ENCODE data around the gene PHAF1. TPM values are rescaled to one million over a fixed set of nuclear protein-coding genes. Genes with fewer than 3 reads are reported as not detected.

PHAF1 gene
- total RNA-seq, 1 experiment from 2014 or later = 30.7 TPM

GRCh38 chr16:67084345-67085028, 25.3 kb upstream of the PHAF1 start:
- Histone ChIP-seq H3K4me1 (ENCODE audit: low read length) (peaks cover 44% of the 10 kb centered on the region), H2AFZ (ENCODE audit: low read length) (no peak overlapping the region), H3K9ac (ENCODE audit: low read length) (no peak overlapping the region), H3K27me3 (ENCODE audit: low read length) (no peaks in the 10 kb centered on the region), H3K27ac (ENCODE audit: low read length) (peak overlapping the region; percentile 83), H3K9me3 (ENCODE audit: low read length) (no peaks in the 10 kb centered on the region), H3K4me2 (ENCODE audit: low read depth, low read length, poor library complexity, severe bottlenecking) (peak overlapping the region; percentile 24), H3K9me2 (replicated peaks; ENCODE audit: insufficient read depth, low read length) (no peaks in the 10 kb centered on the region), H3K36me3 (ENCODE audit: insufficient read depth, low read length) (peaks cover 14% of the 10 kb centered on the region; the same call in 1 of the 2 replicates), H3K79me2 (ENCODE audit: low read length) (peaks cover 71% of the 10 kb centered on the region), H3K4me3 (ENCODE audit: low read length) (no peak overlapping the region), H4K20me1 (ENCODE audit: insufficient read depth, low read depth, low read length) (no peaks in the 10 kb centered on the region)
- DNase-seq = peak; percentile 56

- no peaks in the 10 kb centered on the region for H3K9me3 ChIP-seq (ENCODE audit: low read length)
- no peaks in the 10 kb centered on the region for H3K9me2 ChIP-seq (replicated peaks; ENCODE audit: insufficient read depth, low read length)
- H2AFZ ChIP-seq (ENCODE audit: low read length) = no peak overlapping the region
- 0 out of 2 replicates have a peak overlapping the region, but pooled peaks have one; percentile 24 for H3K27ac ChIP-seq (ENCODE audit: low read length)
- peaks cover 77% of the 10 kb centered on the region for H3K79me2 ChIP-seq (ENCODE audit: low read length)
- H3K9ac ChIP-seq (ENCODE audit: low read length) = no peak overlapping the region
- H4K20me1 ChIP-seq (ENCODE audit: insufficient read depth, low read depth, low read length) = no peaks in the 10 kb centered on the region
- no peak overlapping the region for H3K4me3 ChIP-seq (ENCODE audit: low read length)
- DNase-seq = no peak
- peaks cover 48% of the 10 kb centered on the region for H3K4me1 ChIP-seq (ENCODE audit: low read length)
- peaks cover 18% of the 10 kb centered on the region; the same call in 1 of the 2 replicates for H3K36me3 ChIP-seq (ENCODE audit: insufficient read depth, low read length)
- no peaks in the 10 kb centered on the region for H3K27me3 ChIP-seq (ENCODE audit: low read length)
- no peak overlapping the region for H3K4me2 ChIP-seq (ENCODE audit: low read depth, low read length, poor library complexity, severe bottlenecking)
These were observed 22.9 kb upstream of the PHAF1 start for GRCh38 chr16:67086822-67087221.

- Histone ChIP-seq H4K20me1 (ENCODE audit: insufficient read depth, low read depth, low read length) (no peaks in the 10 kb centered on the region), H3K27me3 (ENCODE audit: low read length) (no peaks in the 10 kb centered on the region), H3K4me3 (ENCODE audit: low read length) (no peak overlapping the region), H2AFZ (ENCODE audit: low read length) (no peak overlapping the region), H3K27ac (ENCODE audit: low read length) (no peak overlapping the region), H3K79me2 (ENCODE audit: low read length) (peaks cover 82% of the 10 kb centered on the region), H3K4me1 (ENCODE audit: low read length) (peaks cover 45% of the 10 kb centered on the region), H3K9me3 (ENCODE audit: low read length) (no peaks in the 10 kb centered on the region), H3K36me3 (ENCODE audit: insufficient read depth, low read length) (peaks cover 18% of the 10 kb centered on the region; the same call in 1 of the 2 replicates), H3K4me2 (ENCODE audit: low read depth, low read length, poor library complexity, severe bottlenecking) (no peak overlapping the region), H3K9me2 (replicated peaks; ENCODE audit: insufficient read depth, low read length) (no peaks in the 10 kb centered on the region), H3K9ac (ENCODE audit: low read length) (no peak overlapping the region)
- no peak for DNase-seq
These were observed 22.4 kb upstream of the PHAF1 start for GRCh38 chr16:67087291-67087690.

GRCh38 chr16:67087803-67088202, 21.9 kb upstream of the PHAF1 start:
- Histone ChIP-seq H3K9me3 (ENCODE audit: low read length) (no peaks in the 10 kb centered on the region), H3K9me2 (replicated peaks; ENCODE audit: insufficient read depth, low read length) (no peaks in the 10 kb centered on the region), H3K4me1 (ENCODE audit: low read length) (peaks cover 40% of the 10 kb centered on the region), H4K20me1 (ENCODE audit: insufficient read depth, low read depth, low read length) (no peaks in the 10 kb centered on the region), H3K27me3 (ENCODE audit: low read length) (no peaks in the 10 kb centered on the region), H3K79me2 (ENCODE audit: low read length) (peaks cover 82% of the 10 kb centered on the region), H3K36me3 (ENCODE audit: insufficient read depth, low read length) (peaks cover 18% of the 10 kb centered on the region; the same call in 1 of the 2 replicates), H2AFZ (ENCODE audit: low read length) (no peak overlapping the region), H3K27ac (ENCODE audit: low read length) (no peak overlapping the region), H3K9ac (ENCODE audit: low read length) (no peak overlapping the region), H3K4me2 (ENCODE audit: low read depth, low read length, poor library complexity, severe bottlenecking) (no peak overlapping the region), H3K4me3 (ENCODE audit: low read length) (no peak overlapping the region)
- no peak for DNase-seq

GRCh38 chr16:67088551-67088950, 21.2 kb upstream of the PHAF1 start:
- Histone ChIP-seq H3K9ac (ENCODE audit: low read length) (no peak overlapping the region), H3K27ac (ENCODE audit: low read length) (peak overlapping the region; percentile 38), H4K20me1 (ENCODE audit: insufficient read depth, low read depth, low read length) (no peaks in the 10 kb centered on the region), H3K4me1 (ENCODE audit: low read length) (peaks cover 33% of the 10 kb centered on the region), H3K4me3 (ENCODE audit: low read length) (no peak overlapping the region), H3K9me3 (ENCODE audit: low read length) (no peaks in the 10 kb centered on the region), H3K4me2 (ENCODE audit: low read depth, low read length, poor library complexity, severe bottlenecking) (no peak overlapping the region), H3K36me3 (ENCODE audit: insufficient read depth, low read length) (peaks cover 18% of the 10 kb centered on the region; the same call in 1 of the 2 replicates), H3K79me2 (ENCODE audit: low read length) (peaks cover 83% of the 10 kb centered on the region), H3K9me2 (replicated peaks; ENCODE audit: insufficient read depth, low read length) (no peaks in the 10 kb centered on the region), H3K27me3 (ENCODE audit: low read length) (no peaks in the 10 kb centered on the region), H2AFZ (ENCODE audit: low read length) (no peak overlapping the region)
- DNase-seq = no peak

- H3K4me2 ChIP-seq (ENCODE audit: low read depth, low read length, poor library complexity, severe bottlenecking) = no peak overlapping the region
- no peak overlapping the region for H2AFZ ChIP-seq (ENCODE audit: low read length)
- H3K4me1 ChIP-seq (ENCODE audit: low read length) = peaks cover 28% of the 10 kb centered on the region
- no peaks in the 10 kb centered on the region for H3K9me3 ChIP-seq (ENCODE audit: low read length)
- no peaks in the 10 kb centered on the region for H4K20me1 ChIP-seq (ENCODE audit: insufficient read depth, low read depth, low read length)
- H3K27me3 ChIP-seq (ENCODE audit: low read length) = no peaks in the 10 kb centered on the region
- no peaks in the 10 kb centered on the region for H3K9me2 ChIP-seq (replicated peaks; ENCODE audit: insufficient read depth, low read length)
- DNase-seq = no peak
- H3K36me3 ChIP-seq (ENCODE audit: insufficient read depth, low read length) = peaks cover 22% of the 10 kb centered on the region; the same call in 1 of the 2 replicates
- H3K27ac ChIP-seq (ENCODE audit: low read length) = peak overlapping the region; percentile 38
- H3K9ac ChIP-seq (ENCODE audit: low read length) = no peak overlapping the region
- H3K4me3 ChIP-seq (ENCODE audit: low read length) = no peak overlapping the region
- peaks cover 85% of the 10 kb centered on the region for H3K79me2 ChIP-seq (ENCODE audit: low read length)
These were observed 20.6 kb upstream of the PHAF1 start for GRCh38 chr16:67089101-67089500.

GRCh38 chr16:67091906-67092566, 17.7 kb upstream of the PHAF1 start:
- no peaks in the 10 kb centered on the region for H4K20me1 ChIP-seq (ENCODE audit: insufficient read depth, low read depth, low read length)
- H3K9me2 ChIP-seq (replicated peaks; ENCODE audit: insufficient read depth, low read length) = no peaks in the 10 kb centered on the region
- no peak overlapping the region for H3K9ac ChIP-seq (ENCODE audit: low read length)
- peaks cover 71% of the 10 kb centered on the region for H3K79me2 ChIP-seq (ENCODE audit: low read length)
- H2AFZ ChIP-seq (ENCODE audit: low read length) = no peak overlapping the region
- no peaks in the 10 kb centered on the region for H3K27me3 ChIP-seq (ENCODE audit: low read length)
- DNase-seq = no peak
- peaks cover 11% of the 10 kb centered on the region; the same call in 1 of the 2 replicates for H3K36me3 ChIP-seq (ENCODE audit: insufficient read depth, low read length)
- H3K4me1 ChIP-seq (ENCODE audit: low read length) = peaks cover 21% of the 10 kb centered on the region
- H3K27ac ChIP-seq (ENCODE audit: low read length) = no peak overlapping the region
- no peaks in the 10 kb centered on the region for H3K9me3 ChIP-seq (ENCODE audit: low read length)
- no peak overlapping the region for H3K4me2 ChIP-seq (ENCODE audit: low read depth, low read length, poor library complexity, severe bottlenecking)
- H3K4me3 ChIP-seq (ENCODE audit: low read length) = no peak overlapping the region

GRCh38 chr16:67093098-67093726, 16.5 kb upstream of the PHAF1 start:
- Histone ChIP-seq H3K27ac (ENCODE audit: low read length) (no peak overlapping the region), H3K4me1 (ENCODE audit: low read length) (peaks cover 13% of the 10 kb centered on the region), H3K9me2 (replicated peaks; ENCODE audit: insufficient read depth, low read length) (no peaks in the 10 kb centered on the region), H3K4me3 (ENCODE audit: low read length) (no peak overlapping the region), H3K79me2 (ENCODE audit: low read length) (peaks cover 59% of the 10 kb centered on the region), H3K9me3 (ENCODE audit: low read length) (no peaks in the 10 kb centered on the region), H4K20me1 (ENCODE audit: insufficient read depth, low read depth, low read length) (no peaks in the 10 kb centered on the region), H3K4me2 (ENCODE audit: low read depth, low read length, poor library complexity, severe bottlenecking) (no peak overlapping the region), H3K9ac (ENCODE audit: low read length) (no peak overlapping the region), H3K36me3 (ENCODE audit: insufficient read depth, low read length) (peaks cover 9% of the 10 kb centered on the region; the same call in 1 of the 2 replicates), H3K27me3 (ENCODE audit: low read length) (no peaks in the 10 kb centered on the region), H2AFZ (ENCODE audit: low read length) (no peak overlapping the region)
- DNase-seq = no peak

Measured in Karpas-422 (cell line).